ENCODE measurements around the gene CFB. TPM values are rescaled to one million over a fixed set of nuclear protein-coding genes. Genes with fewer than 3 reads are reported as not detected.
A peak's percentile ranks its signal among the peaks of the same experiment; 100 is the strongest.
"Not testable (repeated sequence)": the region's sequence is repeated elsewhere in the genome, so short reads cannot be mapped to it uniquely, and the experiment has no call there.

The CFB gene
- total RNA-seq, 2 experiments from 2014 or later = 0.76 to 0.82 TPM

DNA sequence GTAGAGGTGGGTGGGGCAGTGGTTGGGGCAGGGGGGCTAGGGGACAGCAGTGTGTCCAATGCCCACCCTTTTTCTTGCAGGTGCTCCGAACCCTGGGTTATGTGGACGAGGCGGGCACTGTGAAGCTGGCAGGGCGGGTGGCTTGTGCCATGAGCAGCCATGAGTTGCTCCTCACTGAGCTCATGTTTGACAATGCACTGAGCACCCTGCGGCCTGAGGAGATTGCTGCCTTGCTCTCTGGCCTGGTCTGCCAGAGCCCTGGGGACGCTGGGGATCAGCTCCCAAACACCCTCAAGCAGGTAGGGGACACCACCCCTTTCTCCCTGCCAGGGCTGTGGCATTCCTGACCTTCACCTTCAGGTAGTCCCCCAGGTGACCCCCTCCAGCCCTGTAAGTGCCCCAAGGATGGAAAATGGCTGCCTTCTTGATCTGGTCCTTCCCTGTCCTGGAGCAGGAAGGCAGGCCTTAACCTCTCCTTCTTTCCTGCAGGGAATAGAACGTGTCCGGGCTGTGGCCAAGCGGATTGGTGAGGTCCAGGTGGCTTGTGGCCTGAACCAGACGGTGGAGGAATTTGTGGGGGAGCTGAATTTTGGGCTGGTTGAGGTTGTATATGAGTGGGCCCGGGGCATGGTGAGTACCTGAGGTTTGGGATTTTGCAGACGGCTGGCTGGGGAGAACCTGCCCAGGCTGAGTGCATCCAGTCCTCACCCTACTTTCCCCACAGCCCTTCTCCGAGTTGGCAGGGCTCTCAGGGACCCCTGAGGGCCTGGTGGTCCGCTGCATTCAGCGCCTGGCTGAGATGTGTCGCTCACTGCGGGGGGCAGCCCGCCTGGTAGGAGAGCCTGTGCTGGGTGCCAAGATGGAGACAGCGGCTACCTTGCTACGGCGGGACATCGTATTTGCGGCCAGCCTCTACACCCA is 23.2 kb downstream of the CFB start:
- Mint-ChIP-seq H3K27ac (peak overlapping the region; percentile 100), H3K9me3 (no peaks in the 10 kb centered on the region), H3K27me3 (no peaks in the 10 kb centered on the region), H3K4me1 (ENCODE audit: low read depth) (peaks cover 33% of the 10 kb centered on the region), H3K4me3 (no peak overlapping the region), H3K36me3 (peaks cover 30% of the 10 kb centered on the region)
- no peak for DNase-seq
- ChIA-PET CTCF (interaction anchor here (1.1 kb wide), 1 partner anchor 10 kb away, joined by 3 read pairs; the partner anchor contains the start of gene SKIC2), POLR2A (interaction anchor here (1.1 to 4.2 kb wide), 2 partner anchors 10 kb away, joined by 3 to 39 read pairs; partner anchors contain the start of genes NELFE and SKIC2)
- intact Hi-C loops (cut with micrococcal nuclease) = no loop called here

DNA sequence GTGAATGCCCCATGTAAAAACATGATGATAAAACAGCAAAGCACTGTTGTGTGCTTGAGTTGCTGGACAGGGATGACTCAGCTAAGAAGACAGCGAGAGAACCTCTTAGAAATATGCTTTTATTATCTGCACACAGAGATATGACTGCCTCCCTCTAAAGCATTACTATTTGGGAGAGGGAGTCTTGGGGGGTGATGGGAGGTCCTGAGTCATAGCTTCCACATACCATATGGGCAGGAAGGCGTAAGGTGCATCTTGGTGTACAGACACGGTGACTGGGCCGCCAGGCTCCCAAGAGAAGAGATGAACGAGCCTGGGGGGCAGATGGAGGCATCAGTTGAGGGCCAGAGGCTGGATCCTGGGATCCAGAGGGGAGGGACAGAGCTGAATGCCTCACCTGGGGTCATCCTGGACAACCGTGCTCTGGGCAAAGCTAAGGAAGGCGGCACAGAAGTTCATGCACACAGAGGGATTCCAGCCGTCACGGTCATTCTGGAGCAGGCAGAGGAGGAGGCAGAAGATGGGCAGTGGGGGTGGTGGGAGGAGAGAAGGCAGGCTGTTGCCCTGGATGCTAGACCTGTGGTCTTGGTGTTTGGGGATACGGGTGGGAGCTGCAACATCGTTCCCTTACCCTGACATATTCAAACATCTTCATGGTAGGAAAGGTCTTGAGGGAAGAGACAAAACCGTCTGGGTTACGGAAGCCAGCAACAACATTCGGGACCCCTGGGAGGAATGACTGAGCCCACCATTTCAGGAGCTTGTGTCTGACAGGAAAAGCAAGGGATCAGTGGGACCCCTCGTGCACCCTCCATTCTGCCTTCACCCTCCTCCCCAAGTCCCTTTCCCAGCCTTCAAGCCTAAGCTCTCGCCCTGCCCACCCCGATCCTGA is 24.1 kb downstream of the CFB start:
- no peaks in the 10 kb centered on the region for H3K9me3 Mint-ChIP-seq
- H3K36me3 Mint-ChIP-seq = peaks cover 27% of the 10 kb centered on the region
- peak overlapping the region; percentile 95 for H3K4me3 Mint-ChIP-seq
- no peak for DNase-seq
- H3K4me1 Mint-ChIP-seq (ENCODE audit: low read depth) = peaks cover 39% of the 10 kb centered on the region
- peak overlapping the region; percentile 100 for H3K27ac Mint-ChIP-seq
- no peaks in the 10 kb centered on the region for H3K27me3 Mint-ChIP-seq
- ChIA-PET CTCF (interaction anchor here (1.1 to 1.2 kb wide), 2 partner anchors 11 to 17 kb away, joined by 3 to 5 read pairs; partner anchors contain the start of genes NELFE and SKIC2), POLR2A (interaction anchor here (0.7 to 4.2 kb wide), 3 partner anchors 11 to 318 kb away, joined by 3 to 39 read pairs (median 3); partner anchors contain the start of genes BAG6, NELFE and SKIC2)
- intact Hi-C loops (cut with micrococcal nuclease) = loop anchor here (10.0 kb wide), 3 partner anchors 205 to 1005 kb away; partner anchors contain the start of genes AGPAT1, CLIC1 and RNF5

- no peaks in the 10 kb centered on the region for H3K9me3 Mint-ChIP-seq
- H3K27ac Mint-ChIP-seq = peak overlapping the region; percentile 100
- peak overlapping the region; percentile 95 for H3K4me3 Mint-ChIP-seq
- H3K4me1 Mint-ChIP-seq (ENCODE audit: low read depth) = peaks cover 39% of the 10 kb centered on the region
- DNase-seq = no peak
- intact Hi-C loops (cut with micrococcal nuclease) = loop anchor here (10.0 kb wide), 3 partner anchors 204 to 1004 kb away; partner anchors contain the start of genes AGPAT1, CLIC1 and RNF5
- CTCF ChIA-PET = interaction anchor here (1.1 to 1.8 kb wide), 3 partner anchors 12 to 18 kb away, joined by 3 to 7 read pairs (median 5); partner anchors contain the start of genes NELFE and SKIC2
- peaks cover 29% of the 10 kb centered on the region for H3K36me3 Mint-ChIP-seq
- no peaks in the 10 kb centered on the region for H3K27me3 Mint-ChIP-seq
- POLR2A ChIA-PET = interaction anchor here (0.7 to 4.2 kb wide), 5 partner anchors 8 to 350 kb away, joined by 3 to 39 read pairs (median 5); partner anchors contain the start of genes NELFE, PRRC2A and SKIC2
These were observed 24.8 kb downstream of the CFB start for GRCh38 chr6:31970604-31971271.

- H3K4me3 Mint-ChIP-seq = peak overlapping the region; percentile 95
- ChIA-PET CTCF (interaction anchor here (1.2 to 1.8 kb wide), 3 partner anchors 12 to 19 kb away, joined by 3 to 7 read pairs (median 3); partner anchors contain the start of genes NELFE and SKIC2), POLR2A (interaction anchor here (0.7 to 4.2 kb wide), 12 partner anchors 9 to 1328 kb away, joined by 3 to 39 read pairs (median 3); partner anchors contain the start of genes ATF6B, DDX39B, EHMT2 and HSPA1B)
- H3K4me1 Mint-ChIP-seq (ENCODE audit: low read depth) = peaks cover 39% of the 10 kb centered on the region
- H3K27ac Mint-ChIP-seq = peak overlapping the region; percentile 100
- intact Hi-C loops (cut with micrococcal nuclease) = loop anchor here (10.0 kb wide), 3 partner anchors 203 to 1003 kb away; partner anchors contain the start of genes AGPAT1, CLIC1 and RNF5
- peaks cover 27% of the 10 kb centered on the region for H3K36me3 Mint-ChIP-seq
- H3K9me3 Mint-ChIP-seq = no peaks in the 10 kb centered on the region
- DNase-seq = no peak
- no peaks in the 10 kb centered on the region for H3K27me3 Mint-ChIP-seq
These were observed 25.5 kb downstream of the CFB start for GRCh38 chr6:31971279-31971992.

DNA sequence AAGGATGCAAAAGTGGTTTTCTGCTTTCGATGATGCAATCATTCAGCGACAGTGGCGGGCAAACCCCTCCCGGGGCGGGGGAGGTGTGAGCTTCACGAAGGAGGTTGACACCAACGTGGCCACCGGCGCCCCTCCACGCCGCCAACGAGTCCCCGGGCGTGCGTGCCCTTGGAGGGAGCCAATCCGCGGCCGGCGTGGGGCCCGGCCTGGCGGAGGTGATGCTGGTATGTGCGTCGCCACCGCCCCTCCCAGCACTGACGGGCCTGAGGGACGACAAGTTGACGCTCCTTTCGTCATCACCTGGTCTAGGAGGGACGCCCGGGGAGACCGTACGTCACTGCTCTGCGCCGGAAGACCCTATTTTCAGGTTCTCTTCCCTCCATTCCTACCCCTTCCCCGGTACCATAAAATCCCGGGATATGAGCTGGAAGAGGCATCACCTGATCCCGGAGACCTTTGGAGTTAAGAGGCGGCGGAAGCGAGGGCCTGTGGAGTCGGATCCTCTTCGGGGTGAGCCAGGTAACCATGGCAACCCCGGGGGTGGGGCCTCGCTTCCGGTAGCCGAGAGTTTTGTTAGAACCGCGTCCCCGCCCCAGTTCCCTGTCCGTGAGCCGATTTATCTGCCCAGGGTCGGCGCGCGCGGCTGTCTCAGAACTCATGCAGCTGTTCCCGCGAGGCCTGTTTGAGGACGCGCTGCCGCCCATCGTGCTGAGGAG is 26.3 kb downstream of the CFB start, which contains the start of gene DXO:
Gene DXO, minus strand, starts transcription at position 146 of the 716 bp plus-strand sequence. CDS start 463 bp downstream, outside the sequence.
- ChIA-PET POLR2A (interaction anchor here (0.7 to 4.2 kb wide), 12 partner anchors 9 to 1327 kb away, joined by 3 to 39 read pairs (median 3); partner anchors contain the start of genes ATF6B, DDX39B, EHMT2 and HSPA1B), CTCF (interaction anchor here (0.9 to 1.8 kb wide), 3 partner anchors 13 to 20 kb away, joined by 3 to 7 read pairs (median 3); partner anchors contain the start of genes NELFE and SKIC2)
- H3K36me3 Mint-ChIP-seq = peaks cover 28% of the 10 kb centered on the region
- peaks cover 39% of the 10 kb centered on the region for H3K4me1 Mint-ChIP-seq (ENCODE audit: low read depth)
- H3K9me3 Mint-ChIP-seq = no peaks in the 10 kb centered on the region
- peak within 1 kb of the TSS; percentile 95 for H3K4me3 Mint-ChIP-seq
- peak; percentile 99 for DNase-seq
- H3K27ac Mint-ChIP-seq = peak within 1 kb of the TSS; percentile 100
- intact Hi-C loops (cut with micrococcal nuclease) = loop anchor here (1.0 to 10.0 kb wide), 4 partner anchors 13 to 1003 kb away; partner anchors contain the start of genes AGPAT1, CLIC1, RNF5 and SKIC2
- H3K27me3 Mint-ChIP-seq = no peaks in the 10 kb centered on the region

DNA sequence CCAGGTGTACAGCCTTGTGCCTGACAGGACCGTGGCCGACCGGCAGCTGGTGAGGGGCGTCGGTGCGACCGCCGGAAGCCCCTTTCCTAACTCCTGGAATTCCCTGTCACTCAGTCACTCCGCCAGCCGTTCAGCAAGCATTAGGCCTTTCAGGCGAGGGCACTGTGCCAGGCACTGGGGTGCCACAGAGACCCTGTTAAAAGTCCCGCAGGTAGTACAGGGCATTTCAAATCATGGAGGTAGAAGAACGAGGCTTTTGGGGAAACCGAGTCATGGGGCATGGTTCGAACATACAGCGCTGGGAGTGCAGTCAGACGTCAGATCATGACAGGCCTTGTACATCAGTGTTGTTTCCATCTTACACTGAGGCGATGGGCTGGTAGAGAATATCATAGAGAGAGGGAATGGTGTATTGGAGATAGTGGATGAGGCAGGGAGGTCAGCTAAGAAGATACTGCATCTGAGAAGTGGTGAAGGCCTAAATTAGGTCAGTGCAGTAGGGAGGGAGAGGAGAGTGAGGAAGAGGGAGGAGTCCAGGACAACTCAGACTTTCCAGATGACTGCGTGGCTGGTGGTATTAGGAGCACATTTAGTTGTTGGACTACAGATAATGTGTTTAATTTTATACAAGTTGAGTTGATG is 26.9 kb downstream of the CFB start:
- intact Hi-C loops (cut with micrococcal nuclease) = loop anchor here (1.0 to 10.0 kb wide), 4 partner anchors 14 to 1002 kb away; partner anchors contain the start of genes AGPAT1, CLIC1, RNF5 and SKIC2

GRCh38 chr6:31976065-31976464 is 30.2 kb downstream of the CFB start:
- intact Hi-C loops (cut with micrococcal nuclease) = loop anchor here (10.0 kb wide), 3 partner anchors 199 to 999 kb away; partner anchors contain the start of genes AGPAT1, CLIC1 and RNF5
- CTCF ChIA-PET, H3K36me3 Mint-ChIP-seq, H3K27me3 Mint-ChIP-seq, H3K27ac Mint-ChIP-seq, H3K9me3 Mint-ChIP-seq, DNase-seq, POLR2A ChIA-PET, H3K4me3 Mint-ChIP-seq: not testable (repeated sequence)
- H3K4me1 Mint-ChIP-seq (ENCODE audit: low read depth) = peaks cover 25% of the 10 kb centered on the region

More for the DNA sequence above, 26.9 kb downstream of the CFB start:
- H3K27ac Mint-ChIP-seq = peak overlapping the region; percentile 100
- H3K36me3 Mint-ChIP-seq = peaks cover 22% of the 10 kb centered on the region
- ChIA-PET CTCF (interaction anchor here (0.9 to 1.8 kb wide), 3 partner anchors 14 to 20 kb away, joined by 3 to 7 read pairs (median 3); partner anchors contain the start of genes NELFE and SKIC2), POLR2A (interaction anchor here (1.2 to 4.2 kb wide), 3 partner anchors 14 to 431 kb away, joined by 3 to 39 read pairs (median 8); partner anchors contain the start of genes DDX39B, EHMT2, NELFE and SKIC2)
- H3K27me3 Mint-ChIP-seq = no peaks in the 10 kb centered on the region
- H3K9me3 Mint-ChIP-seq = no peaks in the 10 kb centered on the region
- peaks cover 39% of the 10 kb centered on the region for H3K4me1 Mint-ChIP-seq (ENCODE audit: low read depth)
- peak overlapping the region; percentile 95 for H3K4me3 Mint-ChIP-seq
- peak; percentile 57 for DNase-seq

DNA sequence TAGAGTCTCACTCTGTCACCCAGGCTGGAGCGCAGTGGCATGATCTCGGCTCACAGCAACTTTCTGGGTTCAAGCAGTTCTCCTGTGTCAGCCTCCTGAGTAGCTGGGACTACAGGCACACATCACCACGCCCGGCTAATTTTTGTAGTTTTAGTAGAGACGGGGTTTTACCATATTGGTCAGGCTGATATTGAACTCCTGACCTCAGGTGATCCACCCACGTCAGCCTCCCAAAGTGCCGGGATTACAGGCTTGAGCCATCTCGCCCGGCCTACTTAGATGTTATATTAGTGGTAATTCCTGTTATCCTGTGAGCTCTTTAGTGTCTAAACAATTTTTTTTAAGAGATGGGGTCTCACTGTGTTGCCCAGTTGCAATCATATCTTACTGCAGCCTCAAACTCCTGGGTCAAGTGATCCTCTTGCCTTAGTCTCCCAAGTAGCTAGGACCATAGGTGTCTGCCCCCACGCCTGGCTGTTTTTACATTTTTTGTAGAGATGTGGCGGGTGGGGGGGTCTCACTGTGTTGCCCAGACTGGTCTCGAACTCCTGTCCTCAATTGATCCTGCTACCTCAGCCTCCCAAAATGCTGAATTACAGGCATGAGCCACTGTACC is 32.0 kb downstream of the CFB start:
- H3K9me3 Mint-ChIP-seq = no peaks in the 10 kb centered on the region
- H3K27me3 Mint-ChIP-seq = no peaks in the 10 kb centered on the region
- H3K4me1 Mint-ChIP-seq (ENCODE audit: low read depth) = peaks cover 19% of the 10 kb centered on the region
- ChIA-PET CTCF (interaction anchor here (0.7 kb wide), 1 partner anchor 30 kb away, joined by 4 read pairs; no protein-coding TSS in a partner anchor), POLR2A (no interaction called here)
- intact Hi-C loops (cut with micrococcal nuclease) = loop anchor here (10.0 kb wide), 3 partner anchors 197 to 997 kb away; partner anchors contain the start of genes AGPAT1, CLIC1 and RNF5
- no peak overlapping the region for H3K27ac Mint-ChIP-seq
- no peak overlapping the region for H3K4me3 Mint-ChIP-seq
- H3K36me3 Mint-ChIP-seq = peaks cover 7% of the 10 kb centered on the region
- no peak for DNase-seq

DNA sequence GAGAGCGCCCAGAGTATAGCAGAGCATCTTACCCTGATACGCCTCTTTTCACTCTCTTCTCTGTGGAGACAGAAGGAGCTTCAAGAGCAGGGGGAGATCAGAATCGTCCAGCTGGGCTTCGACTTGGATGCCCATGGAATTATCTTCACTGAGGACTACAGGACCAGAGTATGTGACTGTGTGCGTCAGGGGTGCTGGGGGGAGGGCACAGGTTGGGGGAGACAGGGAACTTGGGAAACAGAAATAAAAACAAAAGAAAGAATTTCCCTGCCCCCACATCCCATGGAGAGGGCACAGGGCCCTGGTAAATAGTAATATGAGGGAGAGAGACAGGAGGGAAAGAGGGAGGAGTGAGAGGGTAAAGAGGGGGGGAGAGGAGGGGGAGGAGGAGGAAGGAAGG is 32.9 kb downstream of the CFB start:
- ChIA-PET CTCF (no interaction called here), POLR2A (no interaction called here)
- Mint-ChIP-seq H3K4me3 (no peak overlapping the region), H3K27ac (no peak overlapping the region), H3K4me1 (ENCODE audit: low read depth) (peaks cover 11% of the 10 kb centered on the region), H3K36me3 (peaks cover 7% of the 10 kb centered on the region), H3K27me3 (no peaks in the 10 kb centered on the region), H3K9me3 (no peaks in the 10 kb centered on the region)
- DNase-seq = no peak
- intact Hi-C loops (cut with micrococcal nuclease) = loop anchor here (10.0 kb wide), 3 partner anchors 196 to 996 kb away; partner anchors contain the start of genes AGPAT1, CLIC1 and RNF5
